NB4 (cell line): ENCODE measurements around the gene POLR2E.

ENCODE experiments used
- DNase-seq: peaks from one replicate; pipeline ENCODE4 v3.0.0; 2010; ENCODE audit warnings: low read depth
- H3K4me3 ChIP-seq: one replicate; pipeline ENCODE4 v1.5.1; 2011; ENCODE audit warnings: mild to moderate bottlenecking, low read depth, low read length, moderate library complexity
- MYC ChIP-seq: IDR thresholded peaks from 2 replicates; pipeline ENCODE4 v1.6.1; 2011; ENCODE audit warnings: low read depth, low read length
- POLR2A ChIP-seq: IDR thresholded peaks from 2 replicates; pipeline ENCODE4 v1.6.1; 2011; ENCODE audit warnings: mild to moderate bottlenecking; ENCODE audit not compliant: insufficient read length; ENCODE audit errors: extremely low read depth
- TF ChIP-seq, protein P1 (sequence below): IDR thresholded peaks from 2 replicates; pipeline ENCODE4 v1.6.1; 2011; ENCODE audit warnings: low read depth, low read length
- TF ChIP-seq, protein P2 (sequence below): IDR thresholded peaks from one replicate; pipeline ENCODE4 v1.5.1; 2012; ENCODE audit warnings: low read depth, low read length

Gene POLR2E

DNA sequence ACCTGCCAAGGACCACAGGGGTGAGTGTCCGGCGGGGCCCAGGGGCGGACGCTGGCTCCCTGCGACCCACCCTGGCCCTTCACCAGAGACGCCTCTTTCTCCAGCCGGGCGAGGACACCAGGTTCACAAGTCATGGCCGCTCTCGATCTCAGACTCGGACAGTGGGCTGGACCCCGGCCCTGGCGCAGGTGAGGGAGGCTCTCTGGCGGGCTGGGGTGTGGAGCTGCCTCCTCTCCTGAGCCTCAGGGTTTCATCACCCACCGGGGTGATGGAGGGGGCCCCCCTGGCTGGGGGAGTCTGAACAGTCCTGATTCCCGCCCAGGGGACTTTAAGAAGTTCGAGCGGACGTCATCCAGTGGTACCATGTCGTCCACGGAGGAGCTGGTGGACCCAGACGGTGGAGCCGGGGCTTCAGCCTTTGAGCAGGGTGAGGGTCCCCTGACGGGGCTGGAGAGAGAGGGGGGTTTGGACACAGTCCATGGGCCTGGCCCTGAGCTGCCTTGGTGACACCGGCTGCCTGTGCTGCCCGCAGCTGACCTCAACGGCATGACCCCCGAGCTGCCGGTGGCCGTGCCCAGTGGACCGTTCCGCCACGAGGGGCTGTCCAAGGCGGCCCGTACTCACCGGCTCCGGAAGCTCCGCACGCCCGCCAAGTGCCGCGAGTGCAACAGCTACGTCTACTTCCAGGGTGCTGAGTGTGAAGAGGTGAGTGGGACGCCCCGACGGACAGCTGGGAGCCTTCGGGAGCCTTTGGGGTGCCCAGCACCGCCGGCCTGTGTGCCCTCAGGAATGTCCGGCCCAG, 14.6 kb downstream of the POLR2E start:
- no peak for TF ChIP-seq POLR2A
- TF ChIP-seq, protein P1, sequence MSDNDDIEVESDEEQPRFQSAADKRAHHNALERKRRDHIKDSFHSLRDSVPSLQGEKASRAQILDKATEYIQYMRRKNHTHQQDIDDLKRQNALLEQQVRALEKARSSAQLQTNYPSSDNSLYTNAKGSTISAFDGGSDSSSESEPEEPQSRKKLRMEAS = no peak
- TF ChIP-seq MYC = no peak
- TF ChIP-seq, protein P2, sequence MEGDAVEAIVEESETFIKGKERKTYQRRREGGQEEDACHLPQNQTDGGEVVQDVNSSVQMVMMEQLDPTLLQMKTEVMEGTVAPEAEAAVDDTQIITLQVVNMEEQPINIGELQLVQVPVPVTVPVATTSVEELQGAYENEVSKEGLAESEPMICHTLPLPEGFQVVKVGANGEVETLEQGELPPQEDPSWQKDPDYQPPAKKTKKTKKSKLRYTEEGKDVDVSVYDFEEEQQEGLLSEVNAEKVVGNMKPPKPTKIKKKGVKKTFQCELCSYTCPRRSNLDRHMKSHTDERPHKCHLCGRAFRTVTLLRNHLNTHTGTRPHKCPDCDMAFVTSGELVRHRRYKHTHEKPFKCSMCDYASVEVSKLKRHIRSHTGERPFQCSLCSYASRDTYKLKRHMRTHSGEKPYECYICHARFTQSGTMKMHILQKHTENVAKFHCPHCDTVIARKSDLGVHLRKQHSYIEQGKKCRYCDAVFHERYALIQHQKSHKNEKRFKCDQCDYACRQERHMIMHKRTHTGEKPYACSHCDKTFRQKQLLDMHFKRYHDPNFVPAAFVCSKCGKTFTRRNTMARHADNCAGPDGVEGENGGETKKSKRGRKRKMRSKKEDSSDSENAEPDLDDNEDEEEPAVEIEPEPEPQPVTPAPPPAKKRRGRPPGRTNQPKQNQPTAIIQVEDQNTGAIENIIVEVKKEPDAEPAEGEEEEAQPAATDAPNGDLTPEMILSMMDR = no peak
- no peak for DNase-seq
- H3K4me3 ChIP-seq = no peak overlapping the region

DNA sequence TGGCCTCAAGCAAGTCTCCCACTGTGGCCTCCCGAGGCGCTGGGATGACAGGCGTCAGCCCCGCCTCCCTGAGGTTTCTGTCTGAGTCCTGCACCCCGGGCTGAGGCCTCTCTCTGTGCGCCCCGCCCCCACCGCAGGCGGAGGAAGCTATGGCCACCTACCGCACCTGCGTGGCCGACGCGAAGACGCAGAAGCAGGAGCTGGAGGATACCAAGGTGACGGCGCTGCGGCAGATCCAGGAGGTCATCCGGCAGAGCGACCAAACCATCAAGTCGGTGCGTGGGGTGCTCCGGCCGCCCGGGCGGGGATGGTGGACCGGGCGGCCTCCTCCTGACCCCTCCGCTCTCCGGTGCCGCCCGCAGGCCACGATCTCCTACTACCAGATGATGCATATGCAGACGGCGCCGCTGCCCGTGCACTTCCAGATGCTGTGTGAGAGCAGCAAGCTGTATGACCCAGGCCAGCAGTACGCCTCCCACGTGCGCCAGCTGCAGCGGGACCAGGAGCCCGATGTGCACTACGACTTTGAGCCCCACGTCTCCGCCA, 15.5 kb downstream of the POLR2E start:
- TF ChIP-seq MYC (no peak), POLR2A (no peak)
- TF ChIP-seq, protein P2 = no peak
- TF ChIP-seq, protein P1 = no peak
- no peak for DNase-seq
- H3K4me3 ChIP-seq = no peak overlapping the region

DNA sequence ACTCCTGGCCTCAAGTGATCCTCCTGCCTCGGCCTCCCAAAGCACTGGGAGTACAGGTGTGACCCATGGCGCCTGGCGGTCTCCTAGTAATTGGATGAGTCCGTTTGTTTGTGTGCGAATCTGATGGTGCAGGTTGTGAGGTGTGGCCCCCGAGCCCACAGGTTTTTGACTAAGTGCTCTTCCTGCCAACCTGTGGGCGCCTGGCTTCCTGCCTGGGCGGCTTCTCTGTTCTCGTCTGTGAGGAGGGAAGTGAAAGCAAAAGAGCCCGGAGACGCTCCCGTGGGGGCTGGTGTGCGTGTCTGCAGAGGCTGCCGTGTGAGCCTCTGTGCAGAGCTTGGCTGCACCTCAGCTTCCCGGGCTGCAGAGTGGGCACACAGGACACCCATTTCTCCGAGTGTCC, 18.2 kb downstream of the POLR2E start:
- H3K4me3 ChIP-seq = no peak overlapping the region
- peak; percentile 76 for DNase-seq
- no peak for TF ChIP-seq MYC
- TF ChIP-seq, protein P1 = no peak
- TF ChIP-seq, protein P2 = no peak
- no peak for TF ChIP-seq POLR2A

DNA sequence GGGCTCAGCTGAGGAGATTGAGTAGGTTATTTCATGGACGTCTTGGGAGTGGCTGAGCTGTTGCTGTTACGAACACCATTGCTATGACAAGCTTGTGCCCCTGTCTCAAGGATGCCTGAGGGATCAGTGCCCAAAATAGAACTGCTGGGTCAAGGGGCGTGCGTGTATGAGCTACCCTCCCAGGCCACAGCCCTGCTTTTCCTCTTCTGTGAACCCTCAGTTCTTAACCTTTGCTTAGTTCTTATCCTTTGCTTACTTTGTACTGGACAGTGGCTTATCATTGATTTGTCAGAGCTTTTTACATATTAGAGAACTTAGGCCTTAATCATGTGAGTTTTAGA, 19.2 kb downstream of the POLR2E start:
- H3K4me3 ChIP-seq = no peak overlapping the region
- DNase-seq = no peak
- TF ChIP-seq MYC = no peak
- TF ChIP-seq, protein P2 = no peak

DNA sequence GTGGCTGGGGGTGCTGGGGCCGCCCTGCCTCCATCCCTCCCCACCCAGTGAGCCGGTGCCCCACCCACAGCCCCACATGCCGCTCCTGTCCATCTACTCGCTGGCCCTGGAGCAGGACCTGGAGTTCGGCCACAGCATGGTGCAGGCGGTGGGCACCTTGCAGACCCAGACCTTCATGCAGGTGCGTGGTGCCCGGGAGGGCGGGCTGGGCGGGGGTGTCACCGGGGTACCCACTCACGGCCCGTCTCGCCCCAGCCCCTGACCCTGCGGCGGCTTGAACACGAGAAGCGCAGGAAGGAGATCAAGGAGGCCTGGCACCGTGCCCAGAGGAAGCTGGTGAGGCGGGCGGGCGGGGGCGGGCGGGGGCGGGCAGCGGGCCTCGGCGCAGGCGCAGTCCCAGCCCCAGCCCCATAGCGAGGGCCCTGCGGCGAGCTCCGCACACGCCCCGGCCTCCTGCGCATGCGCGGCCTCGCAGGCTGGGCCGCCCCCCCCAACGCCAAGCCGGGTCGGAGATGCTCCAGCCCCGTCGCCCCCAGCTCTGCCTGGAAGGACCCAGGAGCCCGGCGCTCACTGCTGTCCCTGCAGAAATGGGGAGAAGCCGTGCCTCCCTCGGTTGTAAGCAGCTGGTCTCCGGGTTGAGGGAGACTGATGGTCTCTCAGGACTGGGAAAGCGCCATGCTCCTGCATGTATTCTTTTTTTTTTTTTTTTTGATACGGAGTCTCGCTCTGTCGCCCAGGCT, 20.5 kb downstream of the POLR2E start:
- TF ChIP-seq, protein P1 = no peak
- TF ChIP-seq, protein P2 = no peak
- TF ChIP-seq POLR2A (no peak), MYC (no peak)
- H3K4me3 ChIP-seq = no peak overlapping the region
- DNase-seq = no peak
